Glomerular visceral epithelial cell (primary cell): ENCODE results near the gene DUSP9.

ENCODE experiments used
- DNase-seq: peaks from one replicate; pipeline ENCODE4 v3.0.0-alpha.2; 2016; ENCODE audit errors: extremely low spot score

DUSP9 gene

GRCh38 chrX:153621949-153622598, 24.9 kb upstream of the DUSP9 start:
- no peak for DNase-seq

GRCh38 chrX:153622661-153623309, 24.2 kb upstream of the DUSP9 start:
- DNase-seq: no peak

- DNase-seq: no peak
Measured at GRCh38 chrX:153623310-153624029, 23.5 kb upstream of the DUSP9 start.

- no peak for DNase-seq
Measured at GRCh38 chrX:153624196-153625091, 22.6 kb upstream of the DUSP9 start.

GRCh38 chrX:153625271-153626024, 21.6 kb upstream of the DUSP9 start:
- DNase-seq: no peak

GRCh38 chrX:153626025-153626633, 20.9 kb upstream of the DUSP9 start:
- no peak for DNase-seq

- no peak for DNase-seq
Measured at GRCh38 chrX:153626863-153627674, 19.9 kb upstream of the DUSP9 start.

- no peak for DNase-seq
Measured at GRCh38 chrX:153627675-153628111, 19.3 kb upstream of the DUSP9 start.

GRCh38 chrX:153628129-153628528, 18.9 kb upstream of the DUSP9 start:
- no peak for DNase-seq

GRCh38 chrX:153628665-153629064, 18.3 kb upstream of the DUSP9 start:
- no peak for DNase-seq

- DNase-seq: no peak
Measured at GRCh38 chrX:153631346-153631745, 15.7 kb upstream of the DUSP9 start.

- no peak for DNase-seq
Measured at GRCh38 chrX:153631907-153632594, 15.0 kb upstream of the DUSP9 start.

- DNase-seq: no peak
Measured at GRCh38 chrX:153632595-153632946, 14.4 kb upstream of the DUSP9 start.

GRCh38 chrX:153633048-153633447, 14.0 kb upstream of the DUSP9 start:
- no peak for DNase-seq

GRCh38 chrX:153633607-153634180, 13.3 kb upstream of the DUSP9 start:
- DNase-seq: no peak

- no peak for DNase-seq
Measured at GRCh38 chrX:153634236-153634635, 12.8 kb upstream of the DUSP9 start.

GRCh38 chrX:153634832-153635231, 12.2 kb upstream of the DUSP9 start:
- DNase-seq: no peak

GRCh38 chrX:153635388-153635787, 11.6 kb upstream of the DUSP9 start:
- DNase-seq: no peak
